GM18858 (cell line): Measurements from ENCODE around the gene FRZB.

Experiments used
- ATAC-seq: cut with Tn5 transposase; IDR thresholded peaks from one replicate; pipeline ENCODE4 v1.9.1; 2021; ENCODE audit not compliant: unreplicated experiment

FRZB gene

GRCh38 chr2:182845794-182846417 lies 20.5 kb downstream of the FRZB start:
- ATAC-seq, result no peak

- no peak for ATAC-seq
These were observed 30.0 kb downstream of the FRZB start for GRCh38 chr2:182836451-182836850.

- no peak for ATAC-seq
These were observed 32.1 kb downstream of the FRZB start for GRCh38 chr2:182834293-182834692.

GRCh38 chr2:182833084-182833854 lies 33.2 kb downstream of the FRZB start:
- no peak for ATAC-seq

- ATAC-seq, result no peak
These were observed 34.5 kb downstream of the FRZB start for GRCh38 chr2:182831921-182832320.

GRCh38 chr2:182831101-182831500 lies 35.3 kb downstream of the FRZB start:
- no peak for ATAC-seq

- ATAC-seq, result no peak
These were observed 39.1 kb downstream of the FRZB start for GRCh38 chr2:182827182-182827879.

- no peak for ATAC-seq
These were observed 39.9 kb downstream of the FRZB start for GRCh38 chr2:182826496-182826895.

- ATAC-seq, result no peak
These were observed 40.4 kb downstream of the FRZB start for GRCh38 chr2:182826064-182826463.

- ATAC-seq, result no peak
These were observed 41.7 kb downstream of the FRZB start for GRCh38 chr2:182824767-182825158.

GRCh38 chr2:182824056-182824766 lies 42.2 kb downstream of the FRZB start:
- no peak for ATAC-seq

GRCh38 chr2:182822733-182823132 lies 43.7 kb downstream of the FRZB start:
- no peak for ATAC-seq

- ATAC-seq, result no peak
These were observed 45.3 kb downstream of the FRZB start for GRCh38 chr2:182821182-182821581.

GRCh38 chr2:182819412-182819811 lies 47.0 kb downstream of the FRZB start:
- ATAC-seq, result no peak

- no peak for ATAC-seq
These were observed 47.5 kb downstream of the FRZB start for GRCh38 chr2:182818925-182819324.

- ATAC-seq, result no peak
These were observed 47.9 kb downstream of the FRZB start for GRCh38 chr2:182818501-182818900.

- no peak for ATAC-seq
These were observed 48.9 kb downstream of the FRZB start for GRCh38 chr2:182817558-182817957.

GRCh38 chr2:182816866-182817265 lies 49.6 kb downstream of the FRZB start:
- no peak for ATAC-seq

GRCh38 chr2:182814804-182815203 lies 51.6 kb downstream of the FRZB start:
- no peak for ATAC-seq

GRCh38 chr2:182814380-182814779 lies 52.1 kb downstream of the FRZB start:
- ATAC-seq, result no peak

- no peak for ATAC-seq
These were observed 56.4 kb downstream of the FRZB start for GRCh38 chr2:182810087-182810486.
